Measurements from ENCODE around the gene AGBL1. TPM values are rescaled to one million over a fixed set of nuclear protein-coding genes. Genes with fewer than 3 reads are reported as not detected.

The AGBL1 gene
- total RNA-seq, 1 donor: not detected

GRCh38 chr15:86849558-86850285 is 770.1 kb downstream of the AGBL1 start:
- DNase-seq (ENCODE audit: low read depth): no peak
- no peak overlapping the region for H3K4me3 ChIP-seq (ENCODE audit: low read depth, low read length)
- no peak for TF ChIP-seq CTCF (IDR thresholded peaks at IDR 0.05; ENCODE audit: insufficient read depth, low read depth, low read length)

- TF ChIP-seq CTCF (IDR thresholded peaks at IDR 0.05; ENCODE audit: insufficient read depth, low read depth, low read length): no peak
- no peak overlapping the region for H3K4me3 ChIP-seq (ENCODE audit: low read depth, low read length)
- DNase-seq (ENCODE audit: low read depth): no peak
Observed at GRCh38 chr15:86850939-86851338, 771.3 kb downstream of the AGBL1 start.

- no peak for TF ChIP-seq CTCF (IDR thresholded peaks at IDR 0.05; ENCODE audit: insufficient read depth, low read depth, low read length)
- no peak overlapping the region for H3K4me3 ChIP-seq (ENCODE audit: low read depth, low read length)
- DNase-seq (ENCODE audit: low read depth): no peak
Observed at GRCh38 chr15:86852741-86853140, 773.1 kb downstream of the AGBL1 start.

GRCh38 chr15:86854176-86854575 is 774.5 kb downstream of the AGBL1 start:
- no peak for DNase-seq (ENCODE audit: low read depth)
- no peak overlapping the region for H3K4me3 ChIP-seq (ENCODE audit: low read depth, low read length)
- TF ChIP-seq CTCF (IDR thresholded peaks at IDR 0.05; ENCODE audit: insufficient read depth, low read depth, low read length): no peak

- no peak for TF ChIP-seq CTCF (IDR thresholded peaks at IDR 0.05; ENCODE audit: insufficient read depth, low read depth, low read length)
- no peak overlapping the region for H3K4me3 ChIP-seq (ENCODE audit: low read depth, low read length)
- DNase-seq (ENCODE audit: low read depth): no peak
Observed at GRCh38 chr15:86855307-86856291, 775.9 kb downstream of the AGBL1 start.

GRCh38 chr15:86857701-86858100 is 778.0 kb downstream of the AGBL1 start:
- H3K4me3 ChIP-seq (ENCODE audit: low read depth, low read length): no peak overlapping the region
- no peak for DNase-seq (ENCODE audit: low read depth)
- TF ChIP-seq CTCF (IDR thresholded peaks at IDR 0.05; ENCODE audit: insufficient read depth, low read depth, low read length): no peak
